Right atrium auricular region (tissue), 2 donors: ENCODE measurements around the gene ARHGAP42. TPM values are rescaled to one million over a fixed set of nuclear protein-coding genes. Genes with fewer than 3 reads are reported as not detected.
A peak's percentile ranks its signal among the peaks of the same experiment; 100 is the strongest.

Source experiments
- DNase-seq: peaks from one replicate; pipeline ENCODE4 v3.0.0-alpha.2; 2019; ENCODE audit warnings: low spot score
- H3K27ac ChIP-seq, 2 donors: fragments of 200-600 bp; sonication (generic); 1 replicate in 1 of 2; 2 replicates in 1 of 2; pipeline ENCODE4 v1.5.1; 2016 to 2019
- H3K27me3 ChIP-seq, 2 donors: fragments of 200-600 bp; sonication (generic); one replicate each; pipeline versions ENCODE4 v1.5.1 to v1.6.0; 2017 to 2019
- H3K36me3 ChIP-seq: fragments of 200-600 bp; sonication (generic); one replicate; pipeline ENCODE4 v1.5.1; 2016
- H3K4me1 ChIP-seq, 2 donors: fragments of 200-600 bp; sonication (generic); one replicate each; pipeline versions ENCODE4 v1.5.1 to v1.6.0; 2017 to 2019
- H3K4me3 ChIP-seq, 2 donors: fragments of 200-600 bp; sonication (generic); 1 replicate in 1 of 2; 2 replicates in 1 of 2; pipeline ENCODE4 v1.5.1; 2017 to 2019; ENCODE audit warnings: mild to moderate bottlenecking in 1 of 2, moderate library complexity in 1 of 2
- H3K9me3 ChIP-seq, 2 donors: fragments of 200-600 bp; sonication (generic); one replicate each; pipeline ENCODE4 v1.5.1; 2019
- CTCF ChIP-seq, 2 donors: fragments of 200-600 bp; sonication (generic); IDR thresholded peaks; one replicate each; pipeline ENCODE4 v1.5.1; 2019; ENCODE audit warnings: antibody characterized with exemption in 2 of 2
- total RNA-seq, 2 donors: library from RNA; depleted of rRNA; stranded (reverse); fragments of >200 nt; gene quantifications; one replicate each; pipeline ENCODE4 v1.1.0, GENCODE V29; 2016

The ARHGAP42 gene
- total RNA-seq, 2 donors from 2014 or later = 6.1 to 12.1 TPM

- DNase-seq = no peak
- Histone ChIP-seq H3K27ac (no peak overlapping the region), H3K27me3 (no peaks in the 10 kb centered on the region)
Measured at GRCh38 chr11:100825626-100826025, 138.5 kb downstream of the ARHGAP42 start.

GRCh38 chr11:100827934-100828661 lies 141.0 kb downstream of the ARHGAP42 start:
- peaks cover 0 to 37% of the 10 kb centered on the region in 2 donors for H3K4me1 ChIP-seq
- DNase-seq = no peak

More at GRCh38 chr11:100825626-100826025, 138.5 kb downstream of the ARHGAP42 start:
- Histone ChIP-seq H3K4me3 (no peak overlapping the region), H3K36me3 (no peaks in the 10 kb centered on the region), H3K4me1 (peaks cover 0 to 21% of the 10 kb centered on the region in 2 donors), H3K9me3 (no peaks in the 10 kb centered on the region)
- no peak for TF ChIP-seq CTCF (IDR thresholded peaks at IDR 0.05)

GRCh38 chr11:100830274-100830673 lies 143.2 kb downstream of the ARHGAP42 start:
- Histone ChIP-seq H3K4me3 (no peak overlapping the region), H3K36me3 (no peaks in the 10 kb centered on the region), H3K27ac (peak overlapping the region in 1 of 2 donors; percentile 42), H3K4me1 (peaks cover 0 to 30% of the 10 kb centered on the region in 2 donors), H3K9me3 (no peaks in the 10 kb centered on the region), H3K27me3 (no peaks in the 10 kb centered on the region)
- TF ChIP-seq CTCF (IDR thresholded peaks at IDR 0.05) = no peak
- no peak for DNase-seq

More at GRCh38 chr11:100827934-100828661, 141.0 kb downstream of the ARHGAP42 start:
- Histone ChIP-seq H3K9me3 (no peaks in the 10 kb centered on the region), H3K27me3 (no peaks in the 10 kb centered on the region), H3K4me3 (no peak overlapping the region), H3K27ac (no peak overlapping the region), H3K36me3 (no peaks in the 10 kb centered on the region)
- TF ChIP-seq CTCF (IDR thresholded peaks at IDR 0.05) = peak in 1 of 2 donors; percentile 33

GRCh38 chr11:100830978-100831732 lies 144.1 kb downstream of the ARHGAP42 start:
- Histone ChIP-seq H3K4me1 (peaks cover 0 to 30% of the 10 kb centered on the region in 2 donors), H3K27ac (peak overlapping the region in 1 of 2 donors; percentile 42), H3K27me3 (no peaks in the 10 kb centered on the region), H3K4me3 (no peak overlapping the region), H3K36me3 (no peaks in the 10 kb centered on the region), H3K9me3 (no peaks in the 10 kb centered on the region)
- DNase-seq = no peak
- no peak for TF ChIP-seq CTCF (IDR thresholded peaks at IDR 0.05)

- Histone ChIP-seq H3K4me1 (peaks cover 0 to 30% of the 10 kb centered on the region in 2 donors), H3K36me3 (no peaks in the 10 kb centered on the region), H3K27me3 (no peaks in the 10 kb centered on the region), H3K4me3 (no peak overlapping the region), H3K9me3 (no peaks in the 10 kb centered on the region), H3K27ac (peak overlapping the region in 1 of 2 donors; percentile 6)
- DNase-seq = no peak
- TF ChIP-seq CTCF (IDR thresholded peaks at IDR 0.05) = no peak
Measured at GRCh38 chr11:100831929-100832494, 144.9 kb downstream of the ARHGAP42 start.
